ENCODE measurements around the gene GYS1. TPM values are rescaled to one million over a fixed set of nuclear protein-coding genes. Genes with fewer than 3 reads are reported as not detected.

Gene GYS1
- total RNA-seq, 1 donor from 2014 or later, result 50.7 TPM

DNA sequence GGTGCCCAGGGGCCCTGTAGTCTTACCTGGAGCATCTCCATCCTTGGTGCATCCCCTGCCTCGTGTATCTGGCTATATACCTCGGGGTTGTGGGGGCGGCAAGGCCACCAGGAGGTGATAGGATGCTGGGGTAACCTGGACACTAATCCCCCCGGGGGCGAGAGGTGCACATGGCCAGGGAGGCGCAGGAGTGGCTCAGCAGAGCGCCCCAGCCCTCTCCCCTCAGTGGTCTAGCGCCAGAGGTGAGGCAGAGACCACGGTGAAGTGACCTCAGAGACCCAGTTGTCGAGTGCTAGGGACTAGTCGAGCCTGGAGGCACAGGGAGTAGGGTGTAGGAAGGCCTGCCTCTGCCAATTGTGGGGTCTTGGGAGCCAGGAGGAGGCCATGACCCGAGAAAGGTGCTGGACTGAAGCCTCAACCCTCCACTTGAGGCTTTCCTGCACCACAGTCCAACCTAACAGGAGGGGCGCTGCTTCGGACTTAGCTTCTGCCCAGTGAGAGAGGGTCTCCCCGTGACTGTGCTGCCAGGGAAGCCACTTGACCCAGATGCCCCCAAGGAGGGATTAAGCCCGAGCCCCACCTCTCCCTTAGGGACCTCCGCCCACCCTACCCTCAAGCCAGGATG, 24.0 kb upstream of the GYS1 start, which contains the start of gene LHB:
TSS of gene LHB (minus strand) at position 51 of the 625 bp plus-strand sequence. CDS start at position 41, 10 bp downstream.
- peak within 1 kb of the TSS; percentile 87 for H3K4me3 Mint-ChIP-seq
- intact Hi-C loops (cut with micrococcal nuclease), result loop anchor here (5.0 kb wide), 2 partner anchors 40 to 435 kb away; partner anchors contain the start of genes ALDH16A1, CGB7 and PIH1D1
- peaks cover 3% of the 10 kb centered on the region for H3K27me3 Mint-ChIP-seq
- ATAC-seq (ENCODE audit: low read depth) (no peak), DNase-seq (no peak)
- no peak within 1 kb of the TSS for H3K27ac Mint-ChIP-seq
- H3K9me3 Mint-ChIP-seq, result no peaks in the 10 kb centered on the region
- H3K36me3 Mint-ChIP-seq (ENCODE audit: low read depth), result peaks cover 33% of the 10 kb centered on the region
- POLR2A ChIA-PET, result interaction anchor here (0.6 to 1.2 kb wide), 5 partner anchors 24 to 1460 kb away, joined by 3 to 6 read pairs (median 4); partner anchors contain the start of genes GYS1 and RUVBL2
- CTCF ChIA-PET, result interaction anchor here (1.3 kb wide), 1 partner anchor 23 kb away, joined by 4 read pairs; the partner anchor contains the start of gene RUVBL2
- peaks cover 32% of the 10 kb centered on the region for H3K4me1 Mint-ChIP-seq
- TF ChIP-seq, protein P1, sequence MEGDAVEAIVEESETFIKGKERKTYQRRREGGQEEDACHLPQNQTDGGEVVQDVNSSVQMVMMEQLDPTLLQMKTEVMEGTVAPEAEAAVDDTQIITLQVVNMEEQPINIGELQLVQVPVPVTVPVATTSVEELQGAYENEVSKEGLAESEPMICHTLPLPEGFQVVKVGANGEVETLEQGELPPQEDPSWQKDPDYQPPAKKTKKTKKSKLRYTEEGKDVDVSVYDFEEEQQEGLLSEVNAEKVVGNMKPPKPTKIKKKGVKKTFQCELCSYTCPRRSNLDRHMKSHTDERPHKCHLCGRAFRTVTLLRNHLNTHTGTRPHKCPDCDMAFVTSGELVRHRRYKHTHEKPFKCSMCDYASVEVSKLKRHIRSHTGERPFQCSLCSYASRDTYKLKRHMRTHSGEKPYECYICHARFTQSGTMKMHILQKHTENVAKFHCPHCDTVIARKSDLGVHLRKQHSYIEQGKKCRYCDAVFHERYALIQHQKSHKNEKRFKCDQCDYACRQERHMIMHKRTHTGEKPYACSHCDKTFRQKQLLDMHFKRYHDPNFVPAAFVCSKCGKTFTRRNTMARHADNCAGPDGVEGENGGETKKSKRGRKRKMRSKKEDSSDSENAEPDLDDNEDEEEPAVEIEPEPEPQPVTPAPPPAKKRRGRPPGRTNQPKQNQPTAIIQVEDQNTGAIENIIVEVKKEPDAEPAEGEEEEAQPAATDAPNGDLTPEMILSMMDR (IDR thresholded peaks at IDR 0.05), result no peak

DNA sequence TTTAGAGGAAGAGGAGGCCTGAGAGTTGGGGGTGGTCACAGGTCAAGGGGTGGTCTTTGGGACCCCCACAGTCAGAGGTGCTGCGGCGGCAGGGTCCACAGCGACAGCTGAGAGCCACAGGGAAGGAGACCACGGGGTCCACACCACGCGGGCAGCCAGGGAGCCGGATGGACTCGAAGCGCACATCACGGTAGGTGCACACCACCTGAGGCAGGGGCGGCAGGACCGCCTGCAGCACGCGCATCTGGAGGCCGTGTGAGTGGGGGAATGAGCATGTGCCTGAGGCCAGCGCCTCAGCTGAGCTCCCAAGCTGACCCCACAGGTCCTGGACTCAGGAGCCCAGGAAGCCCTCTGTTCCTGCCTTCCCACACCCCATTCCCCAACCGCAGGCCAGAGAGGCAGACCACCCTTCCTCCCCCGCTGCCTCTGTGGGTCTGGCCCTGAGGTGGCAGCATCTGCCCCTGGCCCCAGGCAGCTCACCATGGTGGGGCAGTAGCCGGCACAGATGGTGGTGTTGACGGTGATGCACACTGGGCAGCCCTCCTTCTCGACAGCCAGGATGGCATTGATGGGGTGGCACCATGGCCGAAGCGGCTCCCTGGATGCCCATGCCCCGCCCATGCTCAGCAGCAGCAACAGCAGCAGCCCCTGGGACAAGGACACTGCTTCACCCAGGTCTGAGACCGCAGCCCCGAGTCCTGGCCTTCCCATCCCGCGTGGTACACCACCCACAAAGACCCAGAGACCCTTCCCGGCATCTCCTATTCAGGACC, 23.1 kb upstream of the GYS1 start:
- Mint-ChIP-seq H3K9me3 (no peaks in the 10 kb centered on the region), H3K4me3 (no peak overlapping the region), H3K27ac (no peak overlapping the region), H3K4me1 (peaks cover 30% of the 10 kb centered on the region), H3K36me3 (ENCODE audit: low read depth) (peaks cover 41% of the 10 kb centered on the region), H3K27me3 (peaks cover 3% of the 10 kb centered on the region)
- ChIA-PET POLR2A (interaction anchor here (0.5 kb wide), 1 partner anchor 744 kb away, joined by 3 read pairs; no protein-coding TSS in a partner anchor), CTCF (no interaction called here)
- TF ChIP-seq, protein P1 (IDR thresholded peaks at IDR 0.05), result no peak
- ATAC-seq (ENCODE audit: low read depth) (no peak), DNase-seq (no peak)
- intact Hi-C loops (cut with micrococcal nuclease), result loop anchor here (5.0 kb wide), 2 partner anchors 41 to 436 kb away; partner anchors contain the start of genes ALDH16A1, CGB7 and PIH1D1

DNA sequence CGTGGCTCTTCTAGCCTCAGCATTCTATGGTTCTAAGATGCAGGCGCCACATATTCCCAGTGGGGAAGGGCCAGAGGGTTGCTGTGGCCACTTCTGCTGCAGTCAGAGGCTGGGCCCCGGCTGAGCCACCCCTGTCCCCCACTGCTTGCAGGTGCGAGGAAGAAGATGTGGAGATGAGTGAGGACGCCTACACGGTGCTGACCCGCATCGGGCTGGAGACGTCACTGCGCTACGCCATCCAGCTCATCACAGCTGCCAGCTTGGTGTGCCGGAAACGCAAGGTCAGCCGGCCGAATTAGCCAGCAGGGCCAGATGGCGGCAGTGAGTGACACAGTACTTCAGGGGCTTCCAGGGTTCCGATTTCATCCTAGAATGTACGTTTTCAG, 21.8 kb upstream of the GYS1 start:
- Mint-ChIP-seq H3K27ac (no peak overlapping the region), H3K4me3 (no peak overlapping the region), H3K36me3 (ENCODE audit: low read depth) (peaks cover 54% of the 10 kb centered on the region), H3K4me1 (peaks cover 16% of the 10 kb centered on the region), H3K9me3 (no peaks in the 10 kb centered on the region), H3K27me3 (peaks cover 3% of the 10 kb centered on the region)
- no peak for DNase-seq
- no peak for ATAC-seq (ENCODE audit: low read depth)
- CTCF ChIA-PET, result no interaction called here
- TF ChIP-seq, protein P1 (IDR thresholded peaks at IDR 0.05), result no peak
- intact Hi-C loops (cut with micrococcal nuclease), result loop anchor here (5.0 kb wide), 2 partner anchors 42 to 437 kb away; partner anchors contain the start of genes ALDH16A1, CGB7 and PIH1D1
- POLR2A ChIA-PET, result no interaction called here

DNA sequence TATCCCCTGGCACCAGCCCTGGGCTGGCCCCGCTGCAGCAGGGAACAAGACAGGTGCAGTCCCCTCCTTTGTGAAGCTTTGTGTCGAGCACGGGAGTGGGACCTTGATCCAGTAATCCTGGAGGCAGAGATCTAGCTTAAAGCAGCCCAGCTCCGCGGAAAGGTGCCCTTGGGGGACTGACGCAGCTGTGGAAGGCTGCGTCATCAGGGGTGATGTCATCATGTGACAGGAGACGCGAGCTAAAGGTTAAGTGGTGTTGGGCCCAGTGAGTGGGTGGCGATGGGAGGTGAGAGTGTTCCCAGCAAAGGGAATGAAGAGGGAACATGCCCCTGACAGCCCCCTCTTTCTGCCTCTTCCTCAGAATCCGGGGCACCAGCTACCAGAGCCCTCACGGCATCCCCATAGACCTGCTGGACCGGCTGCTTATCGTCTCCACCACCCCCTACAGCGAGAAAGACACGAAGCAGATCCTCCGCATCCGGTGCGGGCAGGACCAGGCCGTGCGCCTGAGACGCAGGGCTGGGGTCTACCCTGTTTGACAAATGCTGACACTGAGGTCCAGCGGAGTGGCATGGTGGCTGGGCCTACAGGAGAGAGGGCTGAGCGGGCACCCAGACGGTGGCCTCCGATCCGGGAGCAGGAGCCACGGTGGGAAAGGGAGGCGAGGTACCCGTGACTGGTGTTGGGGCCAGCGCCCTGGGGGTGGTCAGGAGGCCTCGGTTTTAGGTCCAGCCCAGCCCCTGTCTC, 21.2 kb upstream of the GYS1 start:
- Mint-ChIP-seq H3K4me1 (peaks cover 14% of the 10 kb centered on the region), H3K4me3 (no peak overlapping the region), H3K36me3 (ENCODE audit: low read depth) (peaks cover 59% of the 10 kb centered on the region), H3K9me3 (no peaks in the 10 kb centered on the region), H3K27ac (no peak overlapping the region), H3K27me3 (peaks cover 2% of the 10 kb centered on the region)
- CTCF ChIA-PET, result interaction anchor here (1.6 kb wide), 1 partner anchor 226 kb away, joined by 5 read pairs; no protein-coding TSS in a partner anchor
- ATAC-seq (ENCODE audit: low read depth) (no peak), DNase-seq (no peak)
- TF ChIP-seq, protein P1 (IDR thresholded peaks at IDR 0.05), result no peak
- POLR2A ChIA-PET, result no interaction called here
- intact Hi-C loops (cut with micrococcal nuclease), result no loop called here

Data from activated B cell treated with CpG ODN at 0.5 μM for 24 hours (primary cell).